Measurements from ENCODE around the gene COL18A1. TPM values are rescaled to one million over a fixed set of nuclear protein-coding genes. Genes with fewer than 3 reads are reported as not detected.
"Not testable (repeated sequence)": the region's sequence is repeated elsewhere in the genome, so short reads cannot be mapped to it uniquely, and the experiment has no call there.

The COL18A1 gene
- total RNA-seq, 2 donors from 2014 or later = 117 to 133 TPM

DNA sequence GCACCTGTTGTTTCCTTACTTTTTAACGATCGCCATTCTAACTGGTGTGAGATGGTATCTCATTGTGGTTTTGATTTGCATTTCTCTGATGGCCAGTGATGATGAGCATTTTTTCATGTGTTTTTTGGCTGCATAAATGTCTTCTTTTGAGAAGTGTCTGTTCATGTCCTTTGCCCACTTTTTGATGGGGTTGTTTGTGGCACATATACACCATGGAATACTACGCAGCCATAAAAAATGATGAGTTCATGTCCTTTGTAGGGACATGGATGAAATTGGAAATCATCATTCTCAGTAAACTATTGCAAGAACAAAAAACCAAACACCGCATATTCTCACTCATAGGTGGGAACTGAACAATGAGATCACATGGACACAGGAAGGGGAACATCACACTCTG, 98.3 kb downstream of the COL18A1 start:
- intact Hi-C loops (cut with DNase I); DNase-seq (ENCODE audit: low spot score): not testable (repeated sequence)

DNA sequence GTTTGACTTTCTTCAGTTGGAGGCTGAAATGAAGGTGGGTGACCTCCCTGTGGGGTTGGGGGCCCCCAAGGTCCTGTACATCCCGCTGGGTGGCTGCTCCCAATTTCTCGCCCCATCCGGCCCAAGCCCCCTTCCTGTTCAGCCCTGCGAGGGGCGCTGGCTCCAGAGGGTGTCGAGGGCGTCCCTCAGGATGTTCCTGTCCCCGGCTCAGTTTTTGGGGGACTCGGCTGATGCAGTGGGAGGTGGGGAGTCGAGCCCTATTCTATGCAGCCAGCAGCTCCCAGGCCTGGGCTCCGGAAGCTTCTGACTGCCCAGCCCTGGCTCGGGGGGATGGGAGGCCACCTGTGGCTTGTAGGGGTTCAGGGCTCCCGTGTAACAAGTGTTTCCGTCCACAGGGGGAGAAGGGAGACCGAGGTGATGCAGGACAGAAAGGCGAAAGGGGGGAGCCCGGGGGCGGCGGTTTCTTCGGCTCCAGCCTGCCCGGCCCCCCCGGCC, 99.1 kb downstream of the COL18A1 start:
- intact Hi-C loops (cut with DNase I) = no loop called here
- peak; percentile 74 for DNase-seq (ENCODE audit: low spot score)

DNA sequence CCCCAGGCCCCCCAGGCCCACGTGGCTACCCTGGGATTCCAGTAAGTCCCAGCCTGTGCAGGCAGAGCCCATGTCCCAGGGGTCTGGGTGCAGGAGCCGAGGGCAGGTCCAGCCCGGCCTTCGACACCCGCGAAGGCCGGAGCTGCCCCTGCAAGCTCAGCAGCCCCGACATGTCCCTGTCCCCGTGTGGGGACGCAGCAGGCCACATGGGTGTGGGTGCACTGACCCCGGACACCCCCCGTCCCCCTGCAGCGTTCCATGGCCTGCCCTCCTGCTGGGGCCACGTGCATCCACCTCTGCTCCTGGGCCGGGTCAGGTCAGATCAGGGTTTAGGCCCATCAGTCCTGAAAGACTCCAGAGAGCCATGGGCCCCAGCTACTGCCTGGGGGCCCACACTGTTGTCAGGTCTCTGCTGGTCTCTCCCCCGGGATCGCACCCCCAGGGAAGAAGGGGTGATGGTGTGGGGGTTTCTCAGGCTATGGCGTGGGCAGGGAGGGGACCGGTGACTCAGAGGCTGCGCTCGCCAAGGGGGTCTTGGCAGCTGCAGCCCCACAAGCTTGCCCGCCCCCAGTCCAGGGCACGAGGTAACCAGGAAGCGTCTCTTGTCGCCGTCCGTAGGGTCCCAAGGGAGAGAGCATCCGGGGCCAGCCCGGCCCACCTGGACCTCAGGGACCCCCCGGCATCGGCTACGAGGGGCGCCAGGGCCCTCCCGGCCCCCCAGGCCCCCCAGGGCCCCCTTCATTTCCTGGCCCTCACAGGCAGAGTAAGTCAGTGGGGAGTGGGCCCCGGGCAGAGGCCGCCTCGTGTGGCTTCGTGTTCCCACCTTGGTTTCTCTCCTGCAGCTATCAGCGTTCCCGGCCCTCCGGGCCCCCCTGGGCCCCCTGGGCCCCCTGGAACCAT, 99.8 kb downstream of the COL18A1 start:
- intact Hi-C loops (cut with DNase I) = no loop called here
- peak; percentile 77 for DNase-seq (ENCODE audit: low spot score)

DNA sequence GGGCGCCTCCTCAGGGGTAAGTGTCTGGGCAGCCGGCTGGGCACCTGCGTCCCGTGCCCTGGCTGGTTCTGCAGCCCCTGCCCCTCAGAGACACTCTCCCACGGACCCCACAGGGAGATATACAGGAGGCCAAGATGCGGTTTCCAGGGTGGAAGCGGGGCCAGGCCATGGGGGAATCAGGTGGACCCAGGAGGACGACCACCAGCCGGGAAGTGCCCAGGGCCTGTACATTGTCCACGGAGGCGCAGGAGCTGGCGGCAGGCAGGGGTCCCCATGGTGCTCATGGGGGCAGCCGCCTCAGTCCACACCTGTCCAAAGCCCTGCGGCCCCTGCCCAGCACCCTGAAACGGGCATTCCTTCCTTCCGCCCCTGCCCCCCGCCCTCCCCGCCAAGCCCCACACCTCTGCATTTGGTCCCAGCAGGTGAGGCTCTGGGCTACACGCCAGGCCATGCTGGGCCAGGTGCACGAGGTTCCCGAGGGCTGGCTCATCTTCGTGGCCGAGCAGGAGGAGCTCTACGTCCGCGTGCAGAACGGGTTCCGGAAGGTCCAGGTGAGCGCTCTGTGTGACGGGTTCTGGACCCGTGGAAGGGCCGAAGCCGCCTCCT, 100.6 kb downstream of the COL18A1 start:
- DNase-seq (ENCODE audit: low spot score) = peak; percentile 79
- intact Hi-C loops (cut with DNase I) = no loop called here

DNA sequence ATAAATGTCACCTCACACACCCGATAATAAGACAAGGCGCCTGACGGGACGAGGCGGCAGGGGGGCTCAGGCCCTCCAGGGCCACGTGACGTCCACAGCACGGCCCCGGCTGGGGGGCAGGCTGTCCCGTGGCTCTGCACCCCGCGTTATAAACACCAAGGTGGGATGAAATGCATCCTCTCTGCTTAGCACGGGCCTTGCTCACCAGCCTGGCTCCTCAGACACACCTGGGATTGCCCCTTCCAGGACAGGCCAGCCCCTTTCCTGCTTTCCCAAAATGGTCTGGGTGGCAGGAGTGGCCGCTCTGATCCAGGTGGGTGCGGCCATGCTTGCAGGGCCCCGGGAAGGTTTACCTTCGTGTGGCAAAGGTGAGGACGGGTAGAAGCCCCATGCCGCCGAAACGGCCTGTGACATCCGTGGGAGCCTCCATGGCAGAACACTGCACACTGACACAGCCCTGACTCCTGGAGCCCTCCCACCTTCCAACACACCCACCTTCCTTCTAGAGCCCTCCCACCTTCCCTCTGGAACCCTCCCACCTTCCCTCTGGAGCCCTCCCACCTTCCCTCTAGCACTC, 101.4 kb downstream of the COL18A1 start:
- intact Hi-C loops (cut with DNase I) = no loop called here
- peak; percentile 72 for DNase-seq (ENCODE audit: low spot score)

DNA sequence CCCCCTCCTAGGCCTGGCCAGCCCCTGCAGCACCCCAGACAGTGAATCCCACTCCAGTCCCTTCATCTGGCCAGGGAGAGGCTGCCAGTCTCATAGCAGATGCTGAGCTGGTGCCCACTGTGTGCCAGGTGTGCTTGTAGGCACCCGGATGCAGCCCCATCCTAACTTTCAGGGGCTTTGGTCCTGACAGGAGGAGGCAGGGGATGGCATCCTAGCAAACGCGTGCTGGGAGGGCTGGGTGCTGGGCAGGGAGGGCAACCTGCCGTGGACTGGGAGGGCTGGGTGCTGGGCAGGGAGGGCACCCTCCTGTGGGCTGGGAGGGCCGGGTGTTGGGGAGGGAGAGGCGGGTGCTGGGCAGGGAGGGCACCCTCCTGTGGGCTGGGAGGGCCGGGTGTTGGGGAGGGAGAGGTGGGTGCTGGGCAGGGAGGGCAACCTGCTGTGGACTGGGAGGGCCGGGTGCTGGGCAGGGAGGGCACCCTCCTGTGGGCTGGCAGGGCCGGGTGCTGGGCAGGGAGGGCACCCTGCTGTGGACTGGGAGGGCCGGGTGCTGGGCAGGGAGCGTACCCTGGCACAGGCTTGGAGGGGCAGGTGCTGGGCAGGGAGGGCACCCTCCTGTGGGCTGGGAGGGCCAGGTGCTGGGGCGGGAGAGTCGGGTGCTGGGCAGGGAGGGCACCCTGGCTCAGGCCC, 102.0 kb downstream of the COL18A1 start:
- intact Hi-C loops (cut with DNase I) = no loop called here
- peak; percentile 74 for DNase-seq (ENCODE audit: low spot score)

DNA sequence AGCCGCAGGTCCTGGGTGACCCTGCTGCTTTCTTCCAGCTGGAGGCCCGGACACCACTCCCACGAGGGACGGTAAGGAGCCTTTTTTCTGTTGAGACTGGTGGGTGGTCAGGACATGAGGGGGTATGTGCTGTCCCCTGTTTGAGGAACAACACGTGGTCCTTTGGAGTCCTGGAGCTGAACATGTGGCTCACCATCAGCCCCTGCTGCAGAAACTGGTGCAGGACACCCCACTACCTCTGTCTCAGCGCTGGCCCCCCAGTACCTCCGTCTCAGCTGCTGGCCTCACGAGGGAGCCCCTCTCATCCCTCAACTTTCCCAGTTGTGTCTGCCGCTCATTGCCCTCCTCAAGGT, 102.5 kb downstream of the COL18A1 start:
- peak; percentile 38 for DNase-seq (ENCODE audit: low spot score)
- intact Hi-C loops (cut with DNase I) = no loop called here

DNA sequence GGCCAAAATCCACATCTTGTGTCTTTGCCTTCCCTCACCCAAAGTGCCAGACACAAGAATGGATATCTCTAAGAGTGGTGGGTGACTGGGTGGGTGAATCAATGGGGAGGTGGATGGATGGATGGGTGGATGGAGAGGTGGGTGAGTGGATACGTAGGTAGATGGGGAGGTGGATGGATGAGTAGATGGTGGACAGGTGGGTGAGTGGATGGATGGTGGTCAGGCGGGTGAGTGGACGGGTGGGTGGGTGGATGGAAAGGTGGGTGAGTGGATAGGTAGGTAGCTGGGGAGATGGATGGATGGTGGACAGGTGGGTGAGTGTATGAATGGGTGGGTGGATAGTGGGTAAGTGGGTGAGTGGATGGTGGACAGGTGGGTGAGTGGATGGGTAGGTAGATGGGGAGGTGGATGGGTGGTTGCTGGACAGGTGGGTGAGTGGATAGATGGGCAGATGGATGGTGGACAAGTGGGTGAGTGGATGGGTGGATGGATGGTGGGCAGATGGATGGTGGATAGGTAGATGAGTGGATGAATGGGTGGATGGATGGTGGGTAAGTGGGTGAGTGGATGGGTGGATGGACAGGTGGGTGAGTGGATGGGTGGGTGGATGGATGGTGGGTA, 103.0 kb downstream of the COL18A1 start:
- DNase-seq (ENCODE audit: low spot score) = peak; percentile 30
- intact Hi-C loops (cut with DNase I) = no loop called here

DNA sequence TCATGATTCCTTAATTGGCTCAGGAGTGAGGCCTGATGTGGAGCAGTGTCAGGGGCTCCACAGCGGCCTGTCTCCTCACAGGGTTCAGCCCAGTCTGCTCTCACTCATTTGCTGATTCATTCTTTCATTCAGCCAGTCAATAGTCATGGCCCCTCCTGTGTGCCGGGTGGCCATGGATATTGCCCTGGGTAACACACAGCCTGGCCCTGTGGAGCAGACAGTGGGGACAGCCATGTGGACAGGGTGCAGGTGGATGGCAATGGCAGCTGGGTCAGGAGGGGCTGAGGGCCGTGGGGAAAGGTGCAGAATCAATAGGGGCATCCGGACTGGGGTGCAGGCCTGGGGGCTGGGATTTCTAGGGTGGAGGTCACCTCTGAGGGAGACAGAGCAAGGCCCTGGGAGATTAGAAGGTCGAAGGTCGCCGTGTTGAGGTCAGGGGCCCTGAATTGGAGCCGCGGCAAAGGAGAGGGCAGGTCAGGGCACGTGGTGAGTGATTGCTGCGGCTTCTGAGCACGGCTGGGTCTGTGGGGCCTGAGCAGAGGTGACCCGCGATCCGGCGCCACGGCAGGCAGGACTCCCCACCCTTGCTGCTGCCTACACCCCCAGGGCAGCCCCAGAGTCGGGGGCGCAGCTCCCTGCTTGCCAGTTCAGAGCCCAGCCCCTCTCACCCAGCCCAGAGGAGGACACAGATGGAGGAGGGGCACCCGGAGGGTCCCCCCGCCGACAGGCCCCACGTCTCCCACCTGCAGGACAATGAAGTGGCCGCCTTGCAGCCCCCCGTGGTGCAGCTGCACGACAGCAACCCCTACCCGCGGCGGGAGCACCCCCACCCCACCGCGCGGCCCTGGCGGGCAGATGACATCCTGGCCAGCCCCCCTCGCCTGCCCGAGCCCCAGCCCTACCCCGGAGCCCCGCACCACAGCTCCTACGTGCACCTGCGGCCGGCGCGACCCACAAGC, 103.9 kb downstream of the COL18A1 start:
- DNase-seq (ENCODE audit: low spot score) = peak; percentile 71
- intact Hi-C loops (cut with DNase I) = no loop called here

DNA sequence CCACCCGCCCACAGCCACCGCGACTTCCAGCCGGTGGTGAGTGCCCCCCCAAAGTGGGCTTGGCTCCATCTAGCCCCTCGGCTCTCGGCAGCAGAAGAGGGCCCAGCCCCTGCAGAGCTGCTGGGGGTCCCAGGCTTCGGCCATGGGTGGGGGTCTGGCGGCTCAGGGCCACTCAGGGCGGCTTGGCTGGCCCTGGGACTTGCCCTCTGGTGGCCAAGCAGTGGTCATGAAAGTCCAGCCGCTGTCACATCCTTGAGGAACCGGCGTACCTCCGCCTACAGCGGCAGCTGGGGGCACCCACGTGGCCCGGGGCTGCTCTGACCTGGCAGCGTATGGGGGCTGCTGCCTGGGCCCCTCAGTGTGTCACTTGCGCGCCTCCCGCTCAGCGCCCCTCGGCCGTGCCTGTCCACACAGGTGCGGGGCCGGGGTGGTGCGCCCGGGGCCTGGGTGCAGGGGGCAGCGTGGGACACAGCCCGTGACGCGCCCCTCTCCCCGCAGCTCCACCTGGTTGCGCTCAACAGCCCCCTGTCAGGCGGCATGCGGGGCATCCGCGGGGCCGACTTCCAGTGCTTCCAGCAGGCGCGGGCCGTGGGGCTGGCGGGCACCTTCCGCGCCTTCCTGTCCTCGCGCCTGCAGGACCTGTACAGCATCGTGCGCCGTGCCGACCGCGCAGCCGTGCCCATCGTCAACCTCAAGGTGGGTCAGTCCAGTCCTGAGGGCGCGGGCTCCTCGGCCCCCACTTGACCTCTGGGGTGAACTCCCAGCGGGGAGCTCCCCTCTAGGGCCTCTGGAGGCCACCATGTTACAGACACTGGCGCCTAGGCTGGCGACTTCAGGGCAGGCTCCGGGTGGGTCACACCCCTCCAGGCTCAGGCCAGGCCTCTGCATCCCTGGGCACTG, 104.9 kb downstream of the COL18A1 start:
- intact Hi-C loops (cut with DNase I) = no loop called here
- DNase-seq (ENCODE audit: low spot score) = peak; percentile 83

DNA sequence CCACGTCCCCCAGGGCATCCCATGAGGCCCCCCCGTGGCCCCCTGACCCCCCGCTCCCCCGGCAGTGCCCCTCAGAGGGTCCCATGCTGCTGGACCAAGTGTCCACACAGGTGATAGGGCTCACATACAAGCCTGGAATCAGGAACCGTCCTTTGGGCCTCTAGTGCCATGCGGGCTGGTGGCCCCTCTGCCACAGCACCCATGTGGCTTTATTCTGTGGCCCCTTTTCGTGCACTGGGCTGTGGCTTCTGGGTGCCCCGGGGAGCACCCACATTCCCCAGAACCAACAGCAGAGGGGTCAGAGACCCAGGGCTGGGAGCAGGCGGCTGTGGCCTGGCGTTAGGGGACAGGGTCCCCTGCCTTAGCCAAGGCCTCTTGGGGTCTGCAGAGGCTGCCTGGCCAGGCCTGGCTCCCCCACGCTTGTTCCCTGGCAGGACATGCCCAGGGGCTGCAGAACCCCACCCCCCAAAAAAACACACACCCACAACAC, 105.5 kb downstream of the COL18A1 start:
- DNase-seq (ENCODE audit: low spot score) = peak; percentile 34
- intact Hi-C loops (cut with DNase I) = no loop called here

DNA sequence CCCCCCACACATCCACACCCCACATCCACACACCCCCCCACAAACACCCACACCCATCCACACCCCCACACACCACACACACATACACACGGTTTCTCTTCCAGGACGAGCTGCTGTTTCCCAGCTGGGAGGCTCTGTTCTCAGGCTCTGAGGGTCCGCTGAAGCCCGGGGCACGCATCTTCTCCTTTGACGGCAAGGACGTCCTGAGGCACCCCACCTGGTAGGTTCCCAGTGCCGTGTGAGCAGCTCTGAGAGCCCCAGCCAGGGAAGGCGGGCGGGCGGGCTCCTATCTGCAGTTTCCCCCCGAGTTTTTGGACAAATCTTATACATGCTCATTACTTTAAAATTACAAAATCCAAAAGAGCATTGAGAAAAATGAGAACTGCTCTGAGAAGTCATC, 106.0 kb downstream of the COL18A1 start:
- DNase-seq (ENCODE audit: low spot score) = peak; percentile 31

DNA sequence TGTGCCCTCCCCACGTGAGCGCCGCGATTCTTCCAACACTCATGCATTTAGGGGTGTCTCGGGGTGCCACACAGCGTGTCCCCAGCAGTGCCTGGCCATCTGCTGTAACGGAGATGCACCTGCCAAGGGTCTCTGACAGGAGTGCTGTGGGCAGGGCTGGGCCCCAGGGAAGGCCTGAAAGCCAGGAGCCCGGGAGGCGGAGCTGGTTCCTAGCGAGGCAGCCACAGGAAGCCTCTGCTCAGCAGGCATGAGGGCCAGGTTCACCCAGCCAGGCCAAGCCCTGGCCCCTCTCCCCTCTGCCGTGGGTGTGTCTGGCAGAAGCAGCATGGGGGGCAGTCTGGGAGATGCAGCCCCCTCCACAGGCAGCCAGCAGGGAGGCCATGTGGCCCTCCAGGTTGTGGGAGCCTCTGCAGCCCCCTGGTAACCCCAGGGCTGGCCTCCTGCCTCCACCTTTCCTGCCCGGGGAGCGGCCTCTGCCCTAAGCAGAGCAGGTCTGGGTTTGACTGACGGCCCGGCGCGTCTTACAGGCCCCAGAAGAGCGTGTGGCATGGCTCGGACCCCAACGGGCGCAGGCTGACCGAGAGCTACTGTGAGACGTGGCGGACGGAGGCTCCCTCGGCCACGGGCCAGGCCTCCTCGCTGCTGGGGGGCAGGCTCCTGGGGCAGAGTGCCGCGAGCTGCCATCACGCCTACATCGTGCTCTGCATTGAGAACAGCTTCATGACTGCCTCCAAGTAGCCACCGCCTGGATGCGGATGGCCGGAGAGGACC, 106.9 kb downstream of the COL18A1 start:
- DNase-seq (ENCODE audit: low spot score) = peak; percentile 77
- intact Hi-C loops (cut with DNase I) = no loop called here

More for the DNA sequence above, 106.0 kb downstream of the COL18A1 start:
- intact Hi-C loops (cut with DNase I) = no loop called here

DNA sequence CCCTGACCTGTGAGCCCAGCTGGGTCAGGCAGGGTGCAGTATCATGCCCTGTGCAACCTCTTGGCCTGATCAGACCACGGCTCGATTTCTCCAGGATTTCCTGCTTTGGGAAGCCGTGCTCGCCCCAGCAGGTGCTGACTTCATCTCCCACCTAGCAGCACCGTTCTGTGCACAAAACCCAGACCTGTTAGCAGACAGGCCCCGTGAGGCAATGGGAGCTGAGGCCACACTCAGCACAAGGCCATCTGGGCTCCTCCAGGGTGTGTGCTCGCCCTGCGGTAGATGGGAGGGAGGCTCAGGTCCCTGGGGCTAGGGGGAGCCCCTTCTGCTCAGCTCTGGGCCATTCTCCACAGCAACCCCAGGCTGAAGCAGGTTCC, 107.6 kb downstream of the COL18A1 start:
- intact Hi-C loops (cut with DNase I) = no loop called here
- peak; percentile 63 for DNase-seq (ENCODE audit: low spot score)

DNA sequence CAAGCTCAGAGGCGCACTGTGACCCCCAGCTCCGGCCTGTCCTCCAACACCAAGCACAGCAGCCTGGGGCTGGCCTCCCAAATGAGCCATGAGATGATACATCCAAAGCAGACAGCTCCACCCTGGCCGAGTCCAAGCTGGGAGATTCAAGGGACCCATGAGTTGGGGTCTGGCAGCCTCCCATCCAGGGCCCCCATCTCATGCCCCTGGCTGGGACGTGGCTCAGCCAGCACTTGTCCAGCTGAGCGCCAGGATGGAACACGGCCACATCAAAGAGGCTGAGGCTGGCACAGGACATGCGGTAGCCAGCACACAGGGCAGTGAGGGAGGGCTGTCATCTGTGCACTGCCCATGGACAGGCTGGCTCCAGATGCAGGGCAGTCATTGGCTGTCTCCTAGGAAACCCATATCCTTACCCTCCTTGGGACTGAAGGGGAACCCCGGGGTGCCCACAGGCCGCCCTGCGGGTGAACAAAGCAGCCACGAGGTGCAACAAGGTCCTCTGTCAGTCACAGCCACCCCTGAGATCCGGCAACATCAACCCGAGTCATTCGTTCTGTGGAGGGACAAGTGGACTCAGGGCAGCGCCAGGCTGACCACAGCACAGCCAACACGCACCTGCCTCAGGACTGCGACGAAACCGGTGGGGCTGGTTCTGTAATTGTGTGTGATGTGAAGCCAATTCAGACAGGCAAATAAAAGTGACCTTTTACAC, 108.2 kb downstream of the COL18A1 start:
- DNase-seq (ENCODE audit: low spot score) = peak; percentile 62
- intact Hi-C loops (cut with DNase I) = no loop called here

Data from posterior vena cava (tissue), 2 donors.